B cell (primary cell): ENCODE data around the gene HIPK1. TPM values are rescaled to one million over a fixed set of nuclear protein-coding genes. Genes with fewer than 3 reads are reported as not detected.

Source experiments
- ATAC-seq: fragments of 200-7000 bp; cut with Tn5 transposase; one replicate; pipeline ENCODE4 v1.10.0; 2021; ENCODE audit warnings: low read depth, mild to moderate bottlenecking, moderate number of reproducible peaks, moderate library complexity
- CTCF ChIA-PET: fragments of 350-600 bp; sonication (Branson Sonifier 250); formaldehyde crosslinking; loops from one replicate; lab custom pipeline; 2021; ENCODE audit warnings: antibody characterized with exemption, inconsistent platforms; lab: Charles Lee
- POLR2A ChIA-PET: fragments of 350-600 bp; sonication (Branson Sonifier 250); formaldehyde crosslinking; loops from one replicate; lab custom pipeline; 2021; ENCODE audit warnings: antibody characterized with exemption; lab: Charles Lee
- DNase-seq: peaks from one replicate; pipeline ENCODE4 v3.0.0; 2013
- H2AFZ ChIP-seq: 2 replicates; pipeline ENCODE4 v1.6.1; 2012; ENCODE audit warnings: mild to moderate bottlenecking, low read depth, low read length; ENCODE audit not compliant: insufficient read depth, poor library complexity, severe bottlenecking
- H3K27ac ChIP-seq, 2 donors: 1 replicate in 1 of 2; 2 replicates in 1 of 2; pipeline ENCODE4 v1.5.1; 2012 to 2013; ENCODE audit warnings: low read length in 2 of 2, mild to moderate bottlenecking in 2 of 2, moderate library complexity in 1 of 2
- H3K27me3 ChIP-seq, 4 experiments: fragments of 200-600 bp in 1 of 4; sonication (generic) in 1 of 4; replicated peaks in 1 of 4; 1 replicate in 2 of 4; 2 replicates in 2 of 4; pipeline versions ENCODE4 v1.6.1 to v1.7.0; 2013 to 2016; ENCODE audit warnings: low read length in 3 of 4, mild to moderate bottlenecking in 2 of 4, mixed read lengths in 1 of 4, moderate library complexity in 1 of 4; ENCODE audit not compliant: insufficient read depth in 4 of 4, control insufficient read depth in 3 of 4; ENCODE audit errors: control extremely low read depth in 1 of 4
- H3K36me3 ChIP-seq, 2 experiments: replicated peaks in 1 of 2; 1 replicate in 1 of 2; 2 replicates in 1 of 2; pipeline versions ENCODE4 v1.6.1 to v1.7.1; 2013; ENCODE audit warnings: low read length in 1 of 2; ENCODE audit not compliant: insufficient read depth in 2 of 2, control insufficient read depth in 1 of 2; ENCODE audit errors: control extremely low read depth in 1 of 2, extremely low read depth in 1 of 2
- H3K4me1 ChIP-seq, 2 donors: fragments of 200-600 bp in 1 of 2; sonication (generic) in 1 of 2; 1 replicate in 1 of 2; 2 replicates in 1 of 2; pipeline versions ENCODE4 v1.5.1 to v1.6.1; 2013 to 2017; ENCODE audit warnings: low read length in 2 of 2; ENCODE audit not compliant: control insufficient read depth in 2 of 2, insufficient read depth in 2 of 2
- H3K4me2 ChIP-seq: replicated peaks from 2 replicates; pipeline ENCODE3; 2012; ENCODE audit warnings: mild to moderate bottlenecking, low read depth, low read length; ENCODE audit not compliant: poor library complexity, severe bottlenecking
- H3K4me3 ChIP-seq, 5 experiments: fragments of 200-600 bp in 1 of 5; sonication (generic) in 1 of 5; 1 replicate in 3 of 5; 2 replicates in 2 of 5; pipeline versions ENCODE4 v1.5.1 to v1.7.0; 2011 to 2016; ENCODE audit warnings: low read length in 4 of 5, mild to moderate bottlenecking in 4 of 5, low read depth in 2 of 5, control low read depth in 1 of 5, moderate library complexity in 1 of 5; ENCODE audit not compliant: insufficient read depth in 1 of 5; ENCODE audit errors: control extremely low read depth in 1 of 5, extremely low read depth in 1 of 5
- H3K79me2 ChIP-seq: fragments of 200-600 bp; sonication (generic); one replicate; pipeline ENCODE4 v1.6.0; 2016; ENCODE audit warnings: low read length; ENCODE audit not compliant: control insufficient read depth, insufficient read depth
- H3K9ac ChIP-seq: fragments of 200-600 bp; sonication (generic); 2 replicates; pipeline ENCODE4 v1.6.1; 2017; ENCODE audit warnings: mild to moderate bottlenecking, low read length, moderate library complexity
- H3K9me3 ChIP-seq, 3 donors: one replicate each; pipeline versions ENCODE4 v1.6.1 to v1.7.1; 2013; ENCODE audit warnings: low read length in 2 of 3; ENCODE audit not compliant: control insufficient read depth in 2 of 3, insufficient read depth in 1 of 3; ENCODE audit errors: control extremely low read depth in 1 of 3
- H4K20me1 ChIP-seq: 2 replicates; pipeline ENCODE4 v1.6.0; 2012; ENCODE audit warnings: mild to moderate bottlenecking, low read length; ENCODE audit not compliant: insufficient read depth, control insufficient read depth, poor library complexity, severe bottlenecking
- H3K27ac Mint-ChIP-seq: one replicate; pipeline ENCODE4 v1.8.0; 2021; ENCODE audit warnings: mixed read lengths
- H3K27me3 Mint-ChIP-seq: one replicate; pipeline ENCODE4 v1.8.0; 2021; ENCODE audit warnings: mixed read lengths
- H3K4me1 Mint-ChIP-seq: one replicate; pipeline ENCODE4 v1.8.0; 2021; ENCODE audit warnings: mixed read lengths
- H3K4me3 Mint-ChIP-seq: one replicate; pipeline ENCODE4 v1.8.0; 2021; ENCODE audit warnings: mixed read lengths
- H3K9me3 Mint-ChIP-seq: one replicate; pipeline ENCODE4 v1.8.0; 2022; ENCODE audit warnings: mixed read lengths; ENCODE audit not compliant: insufficient read depth
- EZH2 ChIP-seq: IDR thresholded peaks from 2 replicates; pipeline ENCODE4 v1.6.1; 2012; ENCODE audit warnings: borderline replicate concordance, low read depth, mild to moderate bottlenecking, moderate library complexity, low read length; ENCODE audit not compliant: insufficient read depth, poor library complexity, severe bottlenecking
- WGBS: methylation state at CpG from one replicate; pipeline ENCODE4 v1.1.5; 2013; ENCODE audit warnings: missing lambda C conversion rate; ENCODE audit not compliant: insufficient coverage; 5-methylcytosine and 5-hydroxymethylcytosine counted together
- intact Hi-C: fragments of 100-400 bp; cut with micrococcal nuclease; formaldehyde crosslinking; loops from one replicate; pipeline ENCODE4 v1.10.0; 2022
- polyA plus RNA-seq: library from polyadenylated mRNA; depleted of rRNA; stranded (reverse); fragments of >200 nt; gene quantifications from 2 replicates; pipeline ENCODE4 v1.2.3, GENCODE V29; 2012
- total RNA-seq, 2 donors: library from RNA; stranded (reverse); fragments of 120-200 nt in 1 of 2; gene quantifications; 1 replicate in 1 of 2; 2 replicates in 1 of 2; pipeline versions ENCODE4 v1.2.3 to v1.2.4, GENCODE V29; 2013 to 2022
- TF ChIP-seq, protein P1 (sequence below): fragments of 200-600 bp; IDR thresholded peaks from one replicate; pipeline ENCODE4 v1.8.0; 2022; ENCODE audit warnings: antibody characterized with exemption, mild to moderate bottlenecking

Gene HIPK1
- total and polyA plus RNA-seq, 2 donors (not counting 1 experiment from before 2014, with no cell fraction given) = 13.6 to 48.0 TPM

DNA sequence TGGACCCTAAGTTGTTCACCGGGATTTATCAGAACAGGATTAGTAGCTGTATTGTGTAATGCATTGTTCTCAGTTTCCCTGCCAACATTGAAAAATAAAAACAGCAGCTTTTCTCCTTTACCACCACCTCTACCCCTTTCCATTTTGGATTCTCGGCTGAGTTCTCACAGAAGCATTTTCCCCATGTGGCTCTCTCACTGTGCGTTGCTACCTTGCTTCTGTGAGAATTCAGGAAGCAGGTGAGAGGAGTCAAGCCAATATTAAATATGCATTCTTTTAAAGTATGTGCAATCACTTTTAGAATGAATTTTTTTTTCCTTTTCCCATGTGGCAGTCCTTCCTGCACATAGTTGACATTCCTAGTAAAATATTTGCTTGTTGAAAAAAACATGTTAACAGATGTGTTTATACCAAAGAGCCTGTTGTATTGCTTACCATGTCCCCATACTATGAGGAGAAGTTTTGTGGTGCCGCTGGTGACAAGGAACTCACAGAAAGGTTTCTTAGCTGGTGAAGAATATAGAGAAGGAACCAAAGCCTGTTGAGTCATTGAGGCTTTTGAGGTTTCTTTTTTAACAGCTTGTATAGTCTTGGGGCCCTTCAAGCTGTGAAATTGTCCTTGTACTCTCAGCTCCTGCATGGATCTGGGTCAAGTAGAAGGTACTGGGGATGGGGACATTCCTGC is 46.2 kb downstream of the HIPK1 start:
- Histone ChIP-seq H3K36me3 (peaks cover 19 to 40% of the 10 kb centered on the region in 2 experiments), H3K4me3 (no peak overlapping the region), H3K27ac (no peak overlapping the region), H3K79me2 (no peaks in the 10 kb centered on the region), H4K20me1 (no peaks in the 10 kb centered on the region), H3K9ac (no peak overlapping the region), H3K9me3 (no peaks in the 10 kb centered on the region), H3K4me1 (no peaks in the 10 kb centered on the region), H2AFZ (no peak overlapping the region), H3K4me2 (no peak overlapping the region), H3K27me3 (no peaks in the 10 kb centered on the region)
- DNase-seq (no peak), ATAC-seq (no peak)
- intact Hi-C loops = no loop called here
- H3K4me1 Mint-ChIP-seq = peaks cover 8% of the 10 kb centered on the region
- H3K27me3 Mint-ChIP-seq = no peaks in the 10 kb centered on the region
- no CpG with 5 or more reads among the region's 4 CpGs for WGBS
- POLR2A ChIA-PET = no interaction called here
- H3K9me3 Mint-ChIP-seq = no peaks in the 10 kb centered on the region
- no peak overlapping the region for H3K4me3 Mint-ChIP-seq
- no peak overlapping the region for H3K27ac Mint-ChIP-seq
- CTCF ChIA-PET = interaction anchor here (0.6 to 1.3 kb wide), 2 partner anchors 308 to 581 kb away, joined by 3 read pairs; no protein-coding TSS in a partner anchor
- TF ChIP-seq EZH2 = no peak
- TF ChIP-seq, protein P1, sequence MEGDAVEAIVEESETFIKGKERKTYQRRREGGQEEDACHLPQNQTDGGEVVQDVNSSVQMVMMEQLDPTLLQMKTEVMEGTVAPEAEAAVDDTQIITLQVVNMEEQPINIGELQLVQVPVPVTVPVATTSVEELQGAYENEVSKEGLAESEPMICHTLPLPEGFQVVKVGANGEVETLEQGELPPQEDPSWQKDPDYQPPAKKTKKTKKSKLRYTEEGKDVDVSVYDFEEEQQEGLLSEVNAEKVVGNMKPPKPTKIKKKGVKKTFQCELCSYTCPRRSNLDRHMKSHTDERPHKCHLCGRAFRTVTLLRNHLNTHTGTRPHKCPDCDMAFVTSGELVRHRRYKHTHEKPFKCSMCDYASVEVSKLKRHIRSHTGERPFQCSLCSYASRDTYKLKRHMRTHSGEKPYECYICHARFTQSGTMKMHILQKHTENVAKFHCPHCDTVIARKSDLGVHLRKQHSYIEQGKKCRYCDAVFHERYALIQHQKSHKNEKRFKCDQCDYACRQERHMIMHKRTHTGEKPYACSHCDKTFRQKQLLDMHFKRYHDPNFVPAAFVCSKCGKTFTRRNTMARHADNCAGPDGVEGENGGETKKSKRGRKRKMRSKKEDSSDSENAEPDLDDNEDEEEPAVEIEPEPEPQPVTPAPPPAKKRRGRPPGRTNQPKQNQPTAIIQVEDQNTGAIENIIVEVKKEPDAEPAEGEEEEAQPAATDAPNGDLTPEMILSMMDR = no peak

DNA sequence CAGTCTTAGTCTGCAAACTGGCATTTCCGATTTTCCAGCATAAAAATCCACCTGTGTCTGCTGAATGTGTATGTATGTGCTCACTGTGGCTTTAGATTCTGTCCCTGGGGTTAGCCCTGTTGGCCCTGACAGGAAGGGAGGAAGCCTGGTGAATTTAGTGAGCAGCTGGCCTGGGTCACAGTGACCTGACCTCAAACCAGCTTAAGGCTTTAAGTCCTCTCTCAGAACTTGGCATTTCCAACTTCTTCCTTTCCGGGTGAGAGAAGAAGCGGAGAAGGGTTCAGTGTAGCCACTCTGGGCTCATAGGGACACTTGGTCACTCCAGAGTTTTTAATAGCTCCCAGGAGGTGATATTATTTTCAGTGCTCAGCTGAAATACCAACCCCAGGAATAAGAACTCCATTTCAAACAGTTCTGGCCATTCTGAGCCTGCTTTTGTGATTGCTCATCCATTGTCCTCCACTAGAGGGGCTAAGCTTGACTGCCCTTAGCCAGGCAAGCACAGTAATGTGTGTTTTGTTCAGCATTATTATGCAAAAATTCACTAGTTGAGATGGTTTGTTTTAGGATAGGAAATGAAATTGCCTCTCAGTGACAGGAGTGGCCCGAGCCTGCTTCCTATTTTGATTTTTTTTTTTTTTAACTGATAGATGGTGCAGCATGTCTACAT is 47.6 kb downstream of the HIPK1 start:
- no peaks in the 10 kb centered on the region for H3K9me3 ChIP-seq
- H3K36me3 ChIP-seq = peaks cover 11 to 26% of the 10 kb centered on the region in 2 experiments
- TF ChIP-seq, protein P1 = no peak
- TF ChIP-seq EZH2 = no peak
- H3K79me2 ChIP-seq = no peaks in the 10 kb centered on the region
- H3K4me1 ChIP-seq = no peaks in the 10 kb centered on the region
- Mint-ChIP-seq H3K9me3 (no peaks in the 10 kb centered on the region), H3K4me1 (peaks cover 8% of the 10 kb centered on the region), H3K4me3 (no peak overlapping the region), H3K27ac (no peak overlapping the region), H3K27me3 (no peaks in the 10 kb centered on the region)
- CTCF ChIA-PET = interaction anchor here (1.0 to 4.2 kb wide), 4 partner anchors 27 to 1076 kb away, joined by 4 to 37 read pairs (median 6); no protein-coding TSS in a partner anchor
- WGBS = 40% methylated on average over 1 of the region's 4 CpGs
- no peak overlapping the region for H3K4me3 ChIP-seq
- H3K27ac ChIP-seq = no peak overlapping the region
- no peak overlapping the region for H3K4me2 ChIP-seq
- POLR2A ChIA-PET = no interaction called here
- DNase-seq (no peak), ATAC-seq (no peak)
- no peak overlapping the region for H2AFZ ChIP-seq
- no peaks in the 10 kb centered on the region for H3K27me3 ChIP-seq
- no peak overlapping the region for H3K9ac ChIP-seq
- intact Hi-C loops = no loop called here
- no peaks in the 10 kb centered on the region for H4K20me1 ChIP-seq
